Vagina (tissue), 2 donors: Measurements from ENCODE around the gene ABHD10.

ENCODE experiments used
- POLR2AphosphoS5 ChIP-seq, 2 donors: sonication (generic); formaldehyde crosslinking; IDR thresholded peaks; one replicate each; pipeline ENCODE4 v1.9.0; 2017; ENCODE audit warnings: antibody characterized with exemption in 2 of 2, mild to moderate bottlenecking in 2 of 2, low read depth in 1 of 2; ENCODE audit not compliant: insufficient read depth in 1 of 2
- TF ChIP-seq, protein P1 (sequence below), 3 experiments: fragments of 450-650 bp in 2 of 3; fragments of 200-600 bp in 1 of 3; sonication (generic) in 1 of 3; IDR thresholded peaks; one replicate each; pipeline ENCODE4 v1.5.1; 2017 to 2019; ENCODE audit warnings: antibody characterized with exemption in 3 of 3, mild to moderate bottlenecking in 2 of 3, moderate library complexity in 2 of 3

DNA sequence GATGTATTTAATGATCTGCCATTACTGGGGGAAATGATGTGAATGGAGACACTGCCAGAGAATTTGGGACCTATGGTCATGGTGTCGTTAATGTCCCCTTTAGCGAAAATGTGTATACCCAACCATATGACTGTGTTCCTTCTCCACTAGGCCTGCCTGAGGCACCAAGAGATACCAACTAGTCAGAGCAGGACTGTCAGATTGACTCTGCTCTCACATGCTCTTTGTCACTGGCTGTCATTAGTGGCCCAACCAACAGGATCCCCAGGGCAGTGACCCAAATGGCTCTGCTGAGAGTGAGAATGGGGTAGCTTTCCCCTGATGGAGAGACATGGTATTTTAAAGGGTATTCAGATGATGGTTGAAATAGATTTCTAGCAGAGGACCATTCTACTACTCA lies 22.7 kb downstream of the ABHD10 start:
- TF ChIP-seq, protein P1, sequence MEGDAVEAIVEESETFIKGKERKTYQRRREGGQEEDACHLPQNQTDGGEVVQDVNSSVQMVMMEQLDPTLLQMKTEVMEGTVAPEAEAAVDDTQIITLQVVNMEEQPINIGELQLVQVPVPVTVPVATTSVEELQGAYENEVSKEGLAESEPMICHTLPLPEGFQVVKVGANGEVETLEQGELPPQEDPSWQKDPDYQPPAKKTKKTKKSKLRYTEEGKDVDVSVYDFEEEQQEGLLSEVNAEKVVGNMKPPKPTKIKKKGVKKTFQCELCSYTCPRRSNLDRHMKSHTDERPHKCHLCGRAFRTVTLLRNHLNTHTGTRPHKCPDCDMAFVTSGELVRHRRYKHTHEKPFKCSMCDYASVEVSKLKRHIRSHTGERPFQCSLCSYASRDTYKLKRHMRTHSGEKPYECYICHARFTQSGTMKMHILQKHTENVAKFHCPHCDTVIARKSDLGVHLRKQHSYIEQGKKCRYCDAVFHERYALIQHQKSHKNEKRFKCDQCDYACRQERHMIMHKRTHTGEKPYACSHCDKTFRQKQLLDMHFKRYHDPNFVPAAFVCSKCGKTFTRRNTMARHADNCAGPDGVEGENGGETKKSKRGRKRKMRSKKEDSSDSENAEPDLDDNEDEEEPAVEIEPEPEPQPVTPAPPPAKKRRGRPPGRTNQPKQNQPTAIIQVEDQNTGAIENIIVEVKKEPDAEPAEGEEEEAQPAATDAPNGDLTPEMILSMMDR (IDR thresholded peaks at IDR 0.05) = no peak
- TF ChIP-seq POLR2AphosphoS5 (IDR thresholded peaks at IDR 0.05; ENCODE audit: insufficient read depth in 1 of 2, low read depth in 1 of 2) = no peak
